ENCODE data around the gene EIF4ENIF1. TPM values are rescaled to one million over a fixed set of nuclear protein-coding genes. Genes with fewer than 3 reads are reported as not detected.

EIF4ENIF1 gene, protein sequence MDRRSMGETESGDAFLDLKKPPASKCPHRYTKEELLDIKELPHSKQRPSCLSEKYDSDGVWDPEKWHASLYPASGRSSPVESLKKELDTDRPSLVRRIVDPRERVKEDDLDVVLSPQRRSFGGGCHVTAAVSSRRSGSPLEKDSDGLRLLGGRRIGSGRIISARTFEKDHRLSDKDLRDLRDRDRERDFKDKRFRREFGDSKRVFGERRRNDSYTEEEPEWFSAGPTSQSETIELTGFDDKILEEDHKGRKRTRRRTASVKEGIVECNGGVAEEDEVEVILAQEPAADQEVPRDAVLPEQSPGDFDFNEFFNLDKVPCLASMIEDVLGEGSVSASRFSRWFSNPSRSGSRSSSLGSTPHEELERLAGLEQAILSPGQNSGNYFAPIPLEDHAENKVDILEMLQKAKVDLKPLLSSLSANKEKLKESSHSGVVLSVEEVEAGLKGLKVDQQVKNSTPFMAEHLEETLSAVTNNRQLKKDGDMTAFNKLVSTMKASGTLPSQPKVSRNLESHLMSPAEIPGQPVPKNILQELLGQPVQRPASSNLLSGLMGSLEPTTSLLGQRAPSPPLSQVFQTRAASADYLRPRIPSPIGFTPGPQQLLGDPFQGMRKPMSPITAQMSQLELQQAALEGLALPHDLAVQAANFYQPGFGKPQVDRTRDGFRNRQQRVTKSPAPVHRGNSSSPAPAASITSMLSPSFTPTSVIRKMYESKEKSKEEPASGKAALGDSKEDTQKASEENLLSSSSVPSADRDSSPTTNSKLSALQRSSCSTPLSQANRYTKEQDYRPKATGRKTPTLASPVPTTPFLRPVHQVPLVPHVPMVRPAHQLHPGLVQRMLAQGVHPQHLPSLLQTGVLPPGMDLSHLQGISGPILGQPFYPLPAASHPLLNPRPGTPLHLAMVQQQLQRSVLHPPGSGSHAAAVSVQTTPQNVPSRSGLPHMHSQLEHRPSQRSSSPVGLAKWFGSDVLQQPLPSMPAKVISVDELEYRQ
- total RNA-seq = 12.9 and 14.1 TPM in 2 replicates

DNA sequence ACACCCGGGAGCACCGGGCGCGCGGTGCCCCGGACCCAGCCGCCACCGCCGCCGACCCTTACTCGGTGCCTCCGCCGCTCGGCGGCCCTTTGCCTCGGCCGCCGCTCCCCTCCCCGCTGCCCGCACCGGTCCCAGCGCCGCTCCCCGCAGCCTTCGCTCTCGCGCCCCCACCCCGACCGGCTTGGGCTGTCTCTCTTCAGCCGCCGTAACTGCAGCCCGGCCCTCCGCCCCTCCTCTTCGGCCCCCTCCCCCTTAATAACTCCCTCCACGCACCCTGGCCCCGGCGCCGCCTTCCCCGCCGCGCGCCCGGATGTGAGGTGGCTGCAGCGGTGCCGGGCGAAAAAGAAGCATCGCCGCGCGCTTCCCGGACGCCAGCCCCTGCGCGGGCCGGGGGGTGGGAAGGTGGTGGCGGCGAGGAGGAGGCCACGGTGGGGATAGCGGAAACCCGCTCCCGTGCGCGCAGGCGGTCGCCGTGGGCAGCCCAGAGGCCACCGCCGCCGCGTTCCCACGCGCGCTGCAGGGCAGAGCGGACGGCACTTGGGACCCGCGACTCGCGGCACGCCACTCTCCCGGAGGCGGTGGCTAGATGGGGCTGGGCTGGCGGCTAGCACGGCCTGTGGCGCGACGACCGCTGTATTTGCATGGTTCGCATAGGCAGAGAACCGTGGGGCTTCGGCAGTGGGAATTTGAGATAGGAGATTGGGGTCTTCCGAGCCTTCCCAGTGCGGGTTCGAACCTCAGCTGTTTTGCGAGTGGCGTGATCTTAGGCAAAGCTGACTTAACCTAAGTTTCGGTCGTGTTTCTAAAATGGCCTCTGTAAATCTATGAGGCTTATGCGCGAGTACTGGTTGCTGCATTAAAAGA is at the start of gene EIF4ENIF1:
TSS of gene EIF4ENIF1 (minus strand) at position 211 of the 864 bp plus-strand sequence. CDS start 1,124 bp downstream, outside the sequence.

DNA sequence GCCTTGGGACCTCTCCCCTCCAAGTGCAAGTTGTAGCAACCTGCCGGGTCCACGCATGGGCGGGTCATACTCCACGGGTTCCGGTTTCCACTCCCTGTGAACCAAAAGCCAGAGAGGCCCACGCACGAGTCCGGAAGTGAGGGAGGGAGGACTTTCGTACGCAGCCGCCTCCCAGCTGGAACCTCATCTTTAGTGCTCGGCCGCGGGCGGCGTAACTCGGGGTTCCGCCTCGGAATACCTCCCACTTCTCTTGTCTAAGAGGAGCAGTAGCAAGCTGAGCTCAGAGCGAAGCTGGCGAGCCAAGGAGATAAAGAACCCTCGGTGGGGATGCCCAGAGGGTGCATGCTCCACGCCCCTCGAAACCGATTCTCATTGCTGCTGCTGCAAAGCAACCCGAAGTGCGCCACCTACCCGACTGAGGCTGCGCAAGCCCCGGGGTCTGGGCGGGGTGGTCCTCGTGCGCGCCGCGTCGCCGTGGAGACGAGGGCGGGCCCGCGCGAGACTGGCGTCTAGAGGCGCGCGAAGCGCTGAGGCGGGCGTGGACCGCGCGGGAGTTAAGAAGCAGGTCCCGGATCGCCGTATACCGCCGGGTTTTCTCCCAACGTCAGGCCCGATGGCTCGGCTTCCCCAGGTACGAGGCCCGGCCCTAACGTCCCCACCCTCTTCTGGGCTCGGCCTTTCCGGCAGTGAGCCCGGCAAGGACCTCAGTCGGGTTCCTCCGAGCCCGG is 6.5 kb upstream of the EIF4ENIF1 start, which contains the start of gene SFI1:
TSS of gene SFI1 (plus strand) at position 530 of the 728 bp plus-strand sequence. CDS start 11,749 bp downstream, outside the sequence.

DNA sequence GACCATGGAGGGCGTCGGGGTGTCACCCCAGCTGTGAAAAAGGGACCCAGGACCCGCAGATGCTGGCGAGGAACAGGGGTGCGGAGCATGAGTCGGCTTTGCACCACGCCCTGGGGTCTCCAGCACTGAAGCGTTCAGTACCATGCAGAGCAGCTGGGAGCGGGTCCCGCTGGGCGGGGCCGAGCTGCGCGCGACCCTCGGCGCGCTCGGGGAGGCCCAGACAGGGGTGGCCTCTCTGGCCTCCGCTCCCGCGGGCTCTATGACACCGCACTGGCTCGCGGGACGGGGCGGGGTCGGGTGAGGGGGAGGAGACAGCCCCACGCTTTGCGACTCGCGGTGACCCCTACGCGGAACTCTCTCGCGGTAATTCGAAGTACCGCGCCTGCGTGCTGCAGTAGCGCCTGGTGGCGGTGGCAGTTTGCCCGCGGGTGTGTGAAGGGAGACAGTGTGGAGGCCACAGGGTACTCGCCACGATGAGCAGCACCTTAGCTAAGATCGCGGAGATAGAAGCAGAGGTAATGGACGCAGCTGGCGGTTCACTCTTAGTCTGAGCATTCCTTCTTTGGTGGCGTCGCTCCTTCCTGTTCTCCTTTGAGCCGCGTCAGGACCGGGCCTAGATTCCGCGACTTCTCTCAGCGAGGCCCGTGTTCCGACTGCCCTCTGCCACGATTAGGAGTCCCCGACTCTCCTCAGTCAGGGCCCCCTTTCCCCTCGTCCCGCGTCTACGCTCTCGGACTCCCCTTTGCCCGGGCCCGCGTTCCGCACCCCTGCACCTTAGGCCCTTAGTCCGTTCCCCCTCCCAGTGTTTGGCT is 90.2 kb downstream of the EIF4ENIF1 start, which contains the start of gene DRG1:
TSS of gene DRG1 (plus strand) at position 394 of the 812 bp plus-strand sequence. CDS start at position 474, 80 bp downstream.

Small RNA genes lying within 50 kb of the gene (small RNA-seq; reads per million reads assigned to genes)
- gene AL096701.2 (not detected), gene RNU6-28P (not detected)

Other genes with a start within 250 kb of the EIF4ENIF1 start
- gene PIK3IP1, start 197.4 kb downstream of the EIF4ENIF1 start, total RNA-seq = 20.6 and 22.0 TPM in 2 replicates
- 12.1 and 14.1 TPM in 2 replicates for gene PATZ1, start 143.5 kb downstream of the EIF4ENIF1 start, total RNA-seq
- 87.5 and 91.8 TPM in 2 replicates for gene DRG1, start 90.2 kb downstream of the EIF4ENIF1 start, total RNA-seq
- gene SFI1, start 6.7 kb upstream of the EIF4ENIF1 start, total RNA-seq = 13.7 and 13.8 TPM in 2 replicates
- 16.9 and 22.6 TPM in 2 replicates for gene PISD, start 172.4 kb upstream of the EIF4ENIF1 start, total RNA-seq

Data from articular chondrocyte of knee joint (primary cell).